ENCODE measurements around the gene DDX19B.
A peak's percentile ranks its signal among the peaks of the same experiment; 100 is the strongest.

Gene DDX19B

DNA sequence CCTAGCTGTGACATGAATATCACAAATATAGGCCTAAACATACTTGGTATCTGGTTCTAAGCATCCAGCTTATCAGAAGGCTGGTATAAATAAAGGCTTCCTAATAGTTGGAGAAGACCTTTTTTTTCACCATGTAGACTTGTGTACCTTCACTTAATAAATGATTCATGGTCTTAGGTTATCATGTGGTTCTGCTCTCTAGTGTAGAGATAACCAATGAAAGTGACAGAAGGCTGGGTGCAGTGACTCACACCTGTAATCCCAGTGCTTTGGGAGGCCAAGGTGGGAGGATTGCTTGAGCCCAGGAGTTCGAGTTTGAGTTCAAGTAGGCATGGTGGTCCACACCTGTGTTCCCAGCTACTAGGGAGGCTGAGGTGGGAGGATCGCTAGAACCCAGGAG, 50.8 kb downstream of the DDX19B start:
- peak; percentile 36 for DNase-seq (ENCODE audit: low read depth)

GRCh38 chr16:70359552-70359951, 60.6 kb downstream of the DDX19B start:
- no peak for DNase-seq (ENCODE audit: low read depth)

GRCh38 chr16:70364399-70364798, 65.4 kb downstream of the DDX19B start:
- no peak for DNase-seq (ENCODE audit: low read depth)

GRCh38 chr16:70370145-70370544, 71.2 kb downstream of the DDX19B start:
- peak; percentile 23 for DNase-seq (ENCODE audit: low read depth)

GRCh38 chr16:70370924-70371323, 71.9 kb downstream of the DDX19B start:
- DNase-seq (ENCODE audit: low read depth), result no peak

GRCh38 chr16:70372921-70373728, 74.1 kb downstream of the DDX19B start:
- DNase-seq (ENCODE audit: low read depth), result no peak

- no peak for DNase-seq (ENCODE audit: low read depth)
Observed at GRCh38 chr16:70374213-70374612, 75.2 kb downstream of the DDX19B start.

DNA sequence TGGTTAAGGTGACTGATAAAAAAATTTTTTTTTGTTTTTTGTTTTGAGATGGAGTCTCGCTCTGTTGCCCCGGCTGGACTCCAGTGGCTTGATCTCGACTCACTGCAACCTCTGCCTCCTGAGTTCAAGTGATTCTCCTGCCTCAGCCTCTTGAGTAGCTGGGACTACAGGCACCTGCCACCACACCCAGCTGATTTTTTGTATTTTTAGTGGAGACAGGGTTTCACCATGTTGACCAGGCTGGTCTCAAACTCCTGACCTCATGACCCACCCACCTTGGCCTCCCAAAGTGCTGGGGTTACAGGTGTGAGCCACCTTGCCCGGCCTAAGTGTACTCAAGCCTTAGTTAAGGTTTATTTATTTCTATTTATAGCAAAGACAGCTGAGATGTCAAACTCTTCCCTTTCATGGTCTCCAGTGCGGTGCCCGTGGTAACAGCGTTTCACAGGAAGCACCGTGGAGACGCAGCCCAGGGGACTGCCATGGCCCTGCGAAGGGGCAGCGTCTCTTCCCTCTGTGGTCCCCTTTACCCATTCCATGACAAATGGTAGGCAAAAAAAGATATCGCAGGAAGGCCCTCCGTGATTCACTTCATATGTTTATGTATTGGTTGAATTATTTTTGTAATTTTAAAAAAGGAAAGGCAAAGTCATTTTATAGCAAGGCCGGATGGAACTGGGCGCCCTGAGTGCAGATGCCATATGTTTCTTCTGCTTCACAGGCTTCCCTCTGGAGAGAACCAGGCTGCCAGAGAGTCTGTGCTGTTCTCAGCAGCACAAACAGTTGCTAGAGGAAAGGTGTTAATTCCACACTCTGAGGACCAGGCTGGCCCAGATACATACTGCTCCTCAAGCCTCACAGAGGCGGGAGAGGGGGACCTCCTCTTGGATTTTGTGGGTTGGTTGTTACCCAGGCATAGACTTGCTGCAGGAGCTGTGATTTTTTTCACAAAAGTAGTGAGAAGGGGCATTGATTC, 76.9 kb downstream of the DDX19B start:
- no peak for DNase-seq (ENCODE audit: low read depth)

DNA sequence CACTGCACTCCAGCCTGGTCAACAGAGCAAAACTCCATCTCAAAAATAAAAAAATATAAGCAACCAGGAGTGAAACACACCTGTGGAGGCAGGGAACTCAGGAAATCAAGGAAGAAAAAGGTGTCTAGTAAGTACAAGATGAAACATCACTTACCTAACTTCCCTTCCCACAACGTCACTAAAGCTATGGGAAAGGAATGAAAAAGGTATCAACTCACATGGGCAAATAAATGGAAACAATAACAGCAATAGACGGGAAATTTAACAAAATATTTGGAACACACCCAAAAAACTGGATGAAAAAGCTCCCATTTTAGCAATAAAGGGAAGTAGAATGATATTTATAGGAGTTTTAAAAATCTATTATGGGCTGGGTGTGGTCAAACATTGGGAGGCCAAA, 78.8 kb downstream of the DDX19B start:
- no peak for DNase-seq (ENCODE audit: low read depth)

DNA sequence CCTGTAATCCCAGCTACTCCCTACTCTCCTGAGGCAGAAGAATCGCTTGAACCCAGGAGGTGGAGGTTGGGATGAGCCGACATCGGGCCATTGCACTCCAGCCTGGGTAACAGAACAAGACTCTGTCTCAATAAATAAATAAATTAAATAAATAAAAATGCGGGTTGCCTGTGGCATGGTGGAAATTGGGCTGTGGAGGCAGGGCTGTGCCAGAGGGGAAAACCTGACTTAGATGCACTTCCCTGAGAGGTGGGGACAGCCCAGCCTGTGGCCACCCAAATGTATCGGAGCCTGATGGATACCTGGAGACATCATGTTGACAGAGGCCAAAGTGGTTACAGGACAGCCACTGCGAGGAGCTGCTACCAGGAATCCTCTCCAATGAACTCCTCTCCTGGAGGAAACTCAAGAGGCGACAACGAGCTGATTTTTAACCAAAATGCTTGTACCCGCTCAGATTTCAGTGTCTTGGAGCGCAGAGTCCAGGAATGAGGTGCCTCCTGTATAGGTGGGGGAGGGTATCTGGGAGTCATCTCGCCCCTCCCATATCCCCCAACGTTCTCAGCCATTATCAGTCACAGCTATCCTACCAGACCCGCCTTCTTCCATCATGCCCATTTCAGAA, 80.0 kb downstream of the DDX19B start:
- DNase-seq (ENCODE audit: low read depth), result no peak

DNA sequence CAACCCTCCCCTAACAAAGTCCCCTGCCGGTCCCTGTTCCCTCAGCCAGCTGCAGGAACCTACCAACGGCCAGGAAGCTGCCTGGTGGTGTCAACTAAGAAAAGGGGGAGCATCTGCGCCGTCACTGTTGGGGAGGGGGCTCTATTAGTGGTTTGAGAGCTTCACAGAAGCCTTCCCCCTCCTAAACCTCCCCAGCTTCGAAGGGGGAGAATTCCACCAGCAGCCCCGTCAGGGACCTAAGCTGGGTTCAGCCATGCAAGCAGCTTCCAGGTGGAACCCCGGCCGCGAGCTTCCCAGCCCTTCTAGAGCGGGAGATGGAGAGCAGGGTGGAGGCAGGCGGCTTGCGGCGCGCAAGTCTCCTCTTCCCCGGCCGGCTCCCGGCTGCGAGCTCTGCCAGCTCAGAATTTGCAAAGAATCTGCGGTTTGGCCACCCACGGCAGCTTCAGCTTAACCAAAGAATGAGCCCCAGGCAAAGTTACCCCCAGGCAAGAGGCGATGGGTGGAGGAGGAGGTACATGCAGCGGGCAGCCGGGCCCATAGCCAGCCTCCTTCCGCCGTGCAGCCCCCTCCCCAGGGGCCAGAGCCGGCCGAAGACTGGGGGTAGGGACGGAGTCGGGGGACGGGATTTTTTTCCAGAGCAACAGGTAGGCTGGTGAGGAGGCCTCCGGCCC, 81.4 kb downstream of the DDX19B start:
- DNase-seq (ENCODE audit: low read depth), result peak; percentile 82

DNA sequence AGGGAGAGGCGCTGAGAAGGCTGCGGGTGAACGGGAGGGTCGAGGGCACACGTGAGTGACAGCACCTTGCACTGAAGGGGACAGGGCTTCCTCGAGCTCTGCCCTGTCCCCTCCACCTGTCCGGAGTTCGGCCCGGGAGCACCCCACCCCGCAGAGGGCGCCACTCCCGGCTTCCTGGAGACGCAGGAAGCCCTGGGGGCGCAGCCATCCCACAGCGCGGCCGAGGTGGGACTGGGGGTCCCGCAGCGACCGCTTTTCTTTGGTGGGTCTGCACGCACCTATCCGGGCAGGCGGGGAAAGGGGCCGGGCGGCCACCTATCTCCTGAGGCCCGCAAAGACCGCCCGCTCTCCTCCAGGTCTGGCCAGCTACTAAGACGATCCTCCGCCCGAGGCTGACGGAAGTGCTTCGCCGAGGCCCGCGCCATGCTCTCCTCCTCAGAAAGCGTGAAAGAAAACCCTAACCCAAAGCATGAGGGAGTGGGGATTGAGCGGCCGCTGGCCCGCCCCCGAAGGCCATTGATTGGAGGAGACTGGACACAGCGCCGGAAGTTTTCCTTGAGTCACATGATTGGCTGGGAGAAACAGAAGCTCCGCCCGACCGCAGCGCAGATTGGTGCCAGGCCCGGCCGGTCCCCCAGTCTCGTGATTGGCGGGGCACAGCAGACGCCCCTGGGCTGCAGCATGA, 82.1 kb downstream of the DDX19B start:
- peak; percentile 96 for DNase-seq (ENCODE audit: low read depth)

- DNase-seq (ENCODE audit: low read depth), result no peak
Observed at GRCh38 chr16:70381604-70382342, 82.8 kb downstream of the DDX19B start.

GRCh38 chr16:70383421-70383960, 84.5 kb downstream of the DDX19B start:
- DNase-seq (ENCODE audit: low read depth), result no peak
